HEK293 (cell line): ENCODE measurements around the gene MCM3AP.

ENCODE experiments used
- MEIS1 ChIP-seq: sonication (generic); formaldehyde crosslinking; IDR thresholded peaks from 2 replicates; pipeline ENCODE4 v1.8.1; 2022; ENCODE audit warnings: missing genetic modification reagents, mild to moderate bottlenecking, borderline replicate concordance
- ZNF140 ChIP-seq: fragments of 450-650 bp; formaldehyde crosslinking; IDR thresholded peaks from 2 replicates; pipeline ENCODE4 v1.5.1; 2016; ENCODE audit warnings: missing biosample characterization, missing genetic modification characterization
- ZNF350 ChIP-seq: fragments of 450-650 bp; formaldehyde crosslinking; IDR thresholded peaks from 2 replicates; pipeline ENCODE4 v1.5.0; 2017; ENCODE audit warnings: missing biosample characterization, mild to moderate bottlenecking, missing genetic modification characterization
- ZNF548 ChIP-seq: fragments of 450-650 bp; formaldehyde crosslinking; IDR thresholded peaks from 2 replicates; pipeline ENCODE4 v1.5.1; 2016; ENCODE audit warnings: missing biosample characterization, missing genetic modification characterization
- TF ChIP-seq, protein P1 (sequence below): fragments of 450-650 bp; formaldehyde crosslinking; IDR thresholded peaks from 2 replicates; pipeline ENCODE4 v1.5.1; 2016; ENCODE audit warnings: missing biosample characterization, missing genetic modification characterization
- TF ChIP-seq, protein P2 (sequence below): fragments of 450-650 bp; formaldehyde crosslinking; IDR thresholded peaks from 2 replicates; pipeline ENCODE4 v1.5.1; 2016; ENCODE audit warnings: missing biosample characterization, missing genetic modification characterization
- TF ChIP-seq, protein P3 (sequence below): fragments of 450-650 bp; IDR thresholded peaks from 2 replicates; pipeline ENCODE4 v1.5.1; 2018; ENCODE audit warnings: missing biosample characterization, mild to moderate bottlenecking, missing genetic modification characterization
- TF ChIP-seq, protein P4 (sequence below): fragments of 450-650 bp; formaldehyde crosslinking; IDR thresholded peaks from 2 replicates; pipeline ENCODE4 v1.5.1; 2016; ENCODE audit warnings: missing biosample characterization, missing genetic modification characterization, borderline replicate concordance
- TF ChIP-seq, protein P5 (sequence below): fragments of 450-650 bp; formaldehyde crosslinking; IDR thresholded peaks from 2 replicates; pipeline ENCODE4 v1.5.1; 2017; ENCODE audit warnings: missing biosample characterization, missing genetic modification characterization

DNA sequence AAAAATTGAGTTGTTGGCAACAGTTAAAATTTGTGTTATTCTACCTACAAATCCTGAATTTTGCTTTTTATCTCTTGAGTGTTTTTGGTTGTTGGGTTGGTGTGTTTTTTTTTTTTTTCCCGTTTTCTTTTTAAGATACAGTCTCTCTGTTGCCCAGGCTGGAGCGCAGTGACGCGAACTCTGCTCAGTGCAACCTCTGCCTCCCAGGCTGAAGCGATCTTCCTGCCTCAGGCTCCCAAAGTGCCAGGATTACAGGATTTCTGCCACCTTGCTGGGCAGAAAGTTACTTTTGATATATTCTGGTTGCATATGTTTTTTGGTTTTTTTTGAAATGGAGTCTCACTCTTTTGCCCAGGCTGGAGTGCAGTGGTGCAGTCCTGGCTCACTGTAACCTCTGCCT lies 42.7 kb upstream of the MCM3AP start:
- TF ChIP-seq, protein P1, sequence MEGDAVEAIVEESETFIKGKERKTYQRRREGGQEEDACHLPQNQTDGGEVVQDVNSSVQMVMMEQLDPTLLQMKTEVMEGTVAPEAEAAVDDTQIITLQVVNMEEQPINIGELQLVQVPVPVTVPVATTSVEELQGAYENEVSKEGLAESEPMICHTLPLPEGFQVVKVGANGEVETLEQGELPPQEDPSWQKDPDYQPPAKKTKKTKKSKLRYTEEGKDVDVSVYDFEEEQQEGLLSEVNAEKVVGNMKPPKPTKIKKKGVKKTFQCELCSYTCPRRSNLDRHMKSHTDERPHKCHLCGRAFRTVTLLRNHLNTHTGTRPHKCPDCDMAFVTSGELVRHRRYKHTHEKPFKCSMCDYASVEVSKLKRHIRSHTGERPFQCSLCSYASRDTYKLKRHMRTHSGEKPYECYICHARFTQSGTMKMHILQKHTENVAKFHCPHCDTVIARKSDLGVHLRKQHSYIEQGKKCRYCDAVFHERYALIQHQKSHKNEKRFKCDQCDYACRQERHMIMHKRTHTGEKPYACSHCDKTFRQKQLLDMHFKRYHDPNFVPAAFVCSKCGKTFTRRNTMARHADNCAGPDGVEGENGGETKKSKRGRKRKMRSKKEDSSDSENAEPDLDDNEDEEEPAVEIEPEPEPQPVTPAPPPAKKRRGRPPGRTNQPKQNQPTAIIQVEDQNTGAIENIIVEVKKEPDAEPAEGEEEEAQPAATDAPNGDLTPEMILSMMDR (tag by site-specific recombination): no peak
- TF ChIP-seq, protein P2, sequence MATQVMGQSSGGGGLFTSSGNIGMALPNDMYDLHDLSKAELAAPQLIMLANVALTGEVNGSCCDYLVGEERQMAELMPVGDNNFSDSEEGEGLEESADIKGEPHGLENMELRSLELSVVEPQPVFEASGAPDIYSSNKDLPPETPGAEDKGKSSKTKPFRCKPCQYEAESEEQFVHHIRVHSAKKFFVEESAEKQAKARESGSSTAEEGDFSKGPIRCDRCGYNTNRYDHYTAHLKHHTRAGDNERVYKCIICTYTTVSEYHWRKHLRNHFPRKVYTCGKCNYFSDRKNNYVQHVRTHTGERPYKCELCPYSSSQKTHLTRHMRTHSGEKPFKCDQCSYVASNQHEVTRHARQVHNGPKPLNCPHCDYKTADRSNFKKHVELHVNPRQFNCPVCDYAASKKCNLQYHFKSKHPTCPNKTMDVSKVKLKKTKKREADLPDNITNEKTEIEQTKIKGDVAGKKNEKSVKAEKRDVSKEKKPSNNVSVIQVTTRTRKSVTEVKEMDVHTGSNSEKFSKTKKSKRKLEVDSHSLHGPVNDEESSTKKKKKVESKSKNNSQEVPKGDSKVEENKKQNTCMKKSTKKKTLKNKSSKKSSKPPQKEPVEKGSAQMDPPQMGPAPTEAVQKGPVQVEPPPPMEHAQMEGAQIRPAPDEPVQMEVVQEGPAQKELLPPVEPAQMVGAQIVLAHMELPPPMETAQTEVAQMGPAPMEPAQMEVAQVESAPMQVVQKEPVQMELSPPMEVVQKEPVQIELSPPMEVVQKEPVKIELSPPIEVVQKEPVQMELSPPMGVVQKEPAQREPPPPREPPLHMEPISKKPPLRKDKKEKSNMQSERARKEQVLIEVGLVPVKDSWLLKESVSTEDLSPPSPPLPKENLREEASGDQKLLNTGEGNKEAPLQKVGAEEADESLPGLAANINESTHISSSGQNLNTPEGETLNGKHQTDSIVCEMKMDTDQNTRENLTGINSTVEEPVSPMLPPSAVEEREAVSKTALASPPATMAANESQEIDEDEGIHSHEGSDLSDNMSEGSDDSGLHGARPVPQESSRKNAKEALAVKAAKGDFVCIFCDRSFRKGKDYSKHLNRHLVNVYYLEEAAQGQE (tag by site-specific recombination): no peak
- TF ChIP-seq ZNF140 (tag by site-specific recombination) (no peak), ZNF548 (no peak), ZNF350 (tag by site-specific recombination) (no peak), MEIS1 (CRISPR knock-in tag) (no peak)
- TF ChIP-seq, protein P3, sequence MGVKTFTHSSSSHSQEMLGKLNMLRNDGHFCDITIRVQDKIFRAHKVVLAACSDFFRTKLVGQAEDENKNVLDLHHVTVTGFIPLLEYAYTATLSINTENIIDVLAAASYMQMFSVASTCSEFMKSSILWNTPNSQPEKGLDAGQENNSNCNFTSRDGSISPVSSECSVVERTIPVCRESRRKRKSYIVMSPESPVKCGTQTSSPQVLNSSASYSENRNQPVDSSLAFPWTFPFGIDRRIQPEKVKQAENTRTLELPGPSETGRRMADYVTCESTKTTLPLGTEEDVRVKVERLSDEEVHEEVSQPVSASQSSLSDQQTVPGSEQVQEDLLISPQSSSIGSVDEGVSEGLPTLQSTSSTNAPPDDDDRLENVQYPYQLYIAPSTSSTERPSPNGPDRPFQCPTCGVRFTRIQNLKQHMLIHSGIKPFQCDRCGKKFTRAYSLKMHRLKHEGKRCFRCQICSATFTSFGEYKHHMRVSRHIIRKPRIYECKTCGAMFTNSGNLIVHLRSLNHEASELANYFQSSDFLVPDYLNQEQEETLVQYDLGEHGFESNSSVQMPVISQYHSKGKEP (tag by site-specific recombination): no peak
- TF ChIP-seq, protein P4, sequence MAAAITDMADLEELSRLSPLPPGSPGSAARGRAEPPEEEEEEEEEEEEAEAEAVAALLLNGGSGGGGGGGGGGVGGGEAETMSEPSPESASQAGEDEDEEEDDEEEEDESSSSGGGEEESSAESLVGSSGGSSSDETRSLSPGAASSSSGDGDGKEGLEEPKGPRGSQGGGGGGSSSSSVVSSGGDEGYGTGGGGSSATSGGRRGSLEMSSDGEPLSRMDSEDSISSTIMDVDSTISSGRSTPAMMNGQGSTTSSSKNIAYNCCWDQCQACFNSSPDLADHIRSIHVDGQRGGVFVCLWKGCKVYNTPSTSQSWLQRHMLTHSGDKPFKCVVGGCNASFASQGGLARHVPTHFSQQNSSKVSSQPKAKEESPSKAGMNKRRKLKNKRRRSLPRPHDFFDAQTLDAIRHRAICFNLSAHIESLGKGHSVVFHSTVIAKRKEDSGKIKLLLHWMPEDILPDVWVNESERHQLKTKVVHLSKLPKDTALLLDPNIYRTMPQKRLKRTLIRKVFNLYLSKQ (tag by site-specific recombination): no peak
- TF ChIP-seq, protein P5, sequence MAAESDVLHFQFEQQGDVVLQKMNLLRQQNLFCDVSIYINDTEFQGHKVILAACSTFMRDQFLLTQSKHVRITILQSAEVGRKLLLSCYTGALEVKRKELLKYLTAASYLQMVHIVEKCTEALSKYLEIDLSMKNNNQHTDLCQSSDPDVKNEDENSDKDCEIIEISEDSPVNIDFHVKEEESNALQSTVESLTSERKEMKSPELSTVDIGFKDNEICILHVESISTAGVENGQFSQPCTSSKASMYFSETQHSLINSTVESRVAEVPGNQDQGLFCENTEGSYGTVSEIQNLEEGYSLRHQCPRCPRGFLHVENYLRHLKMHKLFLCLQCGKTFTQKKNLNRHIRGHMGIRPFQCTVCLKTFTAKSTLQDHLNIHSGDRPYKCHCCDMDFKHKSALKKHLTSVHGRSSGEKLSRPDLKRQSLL (tag by site-specific recombination): no peak
